ENCODE results near the gene LTBR.

Gene LTBR

DNA sequence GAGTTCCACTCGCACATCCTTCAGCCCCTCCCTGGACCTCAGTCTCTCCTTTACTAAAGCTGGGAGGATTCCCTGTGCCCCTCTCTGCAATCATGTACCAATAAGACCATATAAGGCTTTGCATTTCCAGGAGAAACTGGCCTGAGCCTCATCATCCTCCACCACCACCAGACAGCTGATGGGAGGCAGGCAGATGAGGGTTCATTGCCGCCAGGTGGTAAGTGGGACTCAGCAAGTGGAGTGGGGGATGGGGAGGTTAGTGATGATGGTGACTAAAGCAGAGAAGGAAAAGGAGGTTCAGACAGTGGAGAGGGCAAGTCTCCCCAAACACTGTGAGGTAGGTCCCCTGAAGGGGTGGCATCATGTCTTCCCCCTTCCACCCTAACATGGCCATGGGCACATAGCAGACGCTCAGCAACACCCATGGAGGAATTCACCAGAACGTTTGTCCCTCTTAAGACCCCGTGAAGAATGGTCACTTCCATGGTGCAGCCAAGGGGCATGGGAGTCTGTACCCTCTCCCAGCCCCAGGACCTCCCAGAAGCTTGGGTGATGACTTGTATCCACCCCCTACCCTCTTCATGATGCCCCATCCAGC lies 37.6 kb upstream of the LTBR start:
- H3K4me3 ChIP-seq (ENCODE audit: low read depth, low read length) = no peak overlapping the region
- TF ChIP-seq MAX (IDR thresholded peaks at IDR 0.05; ENCODE audit: low read depth, low read length) = no peak
- TF ChIP-seq POLR2A (IDR thresholded peaks at IDR 0.05; ENCODE audit: extremely low read depth, insufficient read length) = no peak
- TF ChIP-seq, protein P1, sequence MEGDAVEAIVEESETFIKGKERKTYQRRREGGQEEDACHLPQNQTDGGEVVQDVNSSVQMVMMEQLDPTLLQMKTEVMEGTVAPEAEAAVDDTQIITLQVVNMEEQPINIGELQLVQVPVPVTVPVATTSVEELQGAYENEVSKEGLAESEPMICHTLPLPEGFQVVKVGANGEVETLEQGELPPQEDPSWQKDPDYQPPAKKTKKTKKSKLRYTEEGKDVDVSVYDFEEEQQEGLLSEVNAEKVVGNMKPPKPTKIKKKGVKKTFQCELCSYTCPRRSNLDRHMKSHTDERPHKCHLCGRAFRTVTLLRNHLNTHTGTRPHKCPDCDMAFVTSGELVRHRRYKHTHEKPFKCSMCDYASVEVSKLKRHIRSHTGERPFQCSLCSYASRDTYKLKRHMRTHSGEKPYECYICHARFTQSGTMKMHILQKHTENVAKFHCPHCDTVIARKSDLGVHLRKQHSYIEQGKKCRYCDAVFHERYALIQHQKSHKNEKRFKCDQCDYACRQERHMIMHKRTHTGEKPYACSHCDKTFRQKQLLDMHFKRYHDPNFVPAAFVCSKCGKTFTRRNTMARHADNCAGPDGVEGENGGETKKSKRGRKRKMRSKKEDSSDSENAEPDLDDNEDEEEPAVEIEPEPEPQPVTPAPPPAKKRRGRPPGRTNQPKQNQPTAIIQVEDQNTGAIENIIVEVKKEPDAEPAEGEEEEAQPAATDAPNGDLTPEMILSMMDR (IDR thresholded peaks at IDR 0.05; ENCODE audit: low read depth, low read length) = no peak
- no peak for TF ChIP-seq MYC (IDR thresholded peaks at IDR 0.05; ENCODE audit: low read depth, low read length)
- no peak for DNase-seq (ENCODE audit: low read depth)

- DNase-seq (ENCODE audit: low read depth) = no peak
- TF ChIP-seq MAX (IDR thresholded peaks at IDR 0.05; ENCODE audit: low read depth, low read length) (no peak), POLR2A (IDR thresholded peaks at IDR 0.05; ENCODE audit: extremely low read depth, insufficient read length) (no peak), MYC (IDR thresholded peaks at IDR 0.05; ENCODE audit: low read depth, low read length) (no peak)
- TF ChIP-seq, protein P1 (IDR thresholded peaks at IDR 0.05; ENCODE audit: low read depth, low read length) = no peak
- H3K4me3 ChIP-seq (ENCODE audit: low read depth, low read length) = no peak overlapping the region
These were observed 37.0 kb upstream of the LTBR start for GRCh38 chr12:6346942-6347341.

DNA sequence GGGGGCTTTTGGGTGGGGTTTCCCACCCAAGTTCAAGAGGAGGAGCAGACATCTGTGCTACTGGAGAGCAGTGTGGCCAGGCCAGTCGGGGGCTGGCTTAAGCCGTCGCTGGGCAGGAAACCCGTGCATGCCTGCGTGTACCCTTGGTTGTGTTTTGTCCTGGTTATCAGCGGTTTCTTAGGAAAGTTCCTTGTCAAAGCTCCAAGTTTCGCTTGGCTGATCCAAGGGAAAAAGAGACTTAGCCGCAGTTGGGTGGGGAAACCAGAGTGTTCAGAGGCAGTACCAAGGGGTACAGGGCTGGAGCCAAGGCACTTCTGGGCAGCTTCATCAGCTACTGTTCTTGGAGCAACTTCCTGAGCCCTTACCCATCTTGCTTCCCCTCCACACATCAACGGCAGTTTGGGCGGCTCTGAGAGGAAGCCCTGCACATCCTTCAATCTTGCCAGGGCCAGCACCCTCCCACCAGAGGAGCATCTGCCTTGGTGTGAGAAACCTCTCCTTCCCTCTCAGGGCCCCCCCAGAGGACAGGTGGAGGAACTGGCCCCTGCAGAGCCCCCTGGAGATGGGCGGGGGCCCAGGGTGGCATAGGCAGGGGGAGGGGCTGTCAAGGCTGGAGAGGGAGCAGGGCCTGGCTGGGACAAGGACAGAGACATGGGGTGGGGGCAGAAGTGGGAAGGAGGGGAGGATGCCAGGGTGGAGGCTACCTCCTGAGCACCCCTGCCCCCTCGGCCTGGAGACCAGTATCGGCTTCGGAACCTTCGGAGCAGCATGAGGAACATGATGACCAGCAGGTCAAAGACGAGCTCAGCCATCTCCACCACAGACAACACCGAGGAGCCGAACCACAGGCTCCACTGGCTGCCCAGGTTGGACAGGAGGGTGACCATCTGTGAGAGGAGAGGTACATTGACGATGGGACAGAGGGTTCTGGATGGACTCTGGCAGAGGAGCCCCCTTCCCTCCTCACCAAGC lies 36.3 kb upstream of the LTBR start:
- TF ChIP-seq POLR2A (IDR thresholded peaks at IDR 0.05; ENCODE audit: extremely low read depth, insufficient read length) (no peak), MYC (IDR thresholded peaks at IDR 0.05; ENCODE audit: low read depth, low read length) (no peak), MAX (IDR thresholded peaks at IDR 0.05; ENCODE audit: low read depth, low read length) (no peak)
- TF ChIP-seq, protein P1 (IDR thresholded peaks at IDR 0.05; ENCODE audit: low read depth, low read length) = no peak
- DNase-seq (ENCODE audit: low read depth) = no peak
- H3K4me3 ChIP-seq (ENCODE audit: low read depth, low read length) = no peak overlapping the region

DNA sequence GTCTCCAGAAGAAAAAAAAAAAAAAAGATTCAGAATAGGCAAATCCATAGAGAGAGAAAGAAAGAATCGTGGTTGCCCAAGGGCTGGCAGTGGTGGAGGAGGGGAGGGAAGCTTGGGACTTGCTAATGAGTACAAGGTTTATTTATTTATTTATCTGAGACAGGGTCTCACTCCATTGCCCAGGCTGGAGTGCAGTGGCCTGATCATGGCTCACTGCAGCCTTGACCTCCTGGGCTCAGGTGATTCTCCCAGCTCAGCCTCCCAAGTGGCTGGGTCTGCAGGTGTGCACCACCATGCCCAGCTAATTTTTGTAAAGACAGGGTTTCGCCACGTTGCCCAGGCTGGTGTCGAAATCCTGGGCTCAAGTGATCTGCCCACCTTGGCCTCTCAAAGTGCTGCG lies 32.3 kb upstream of the LTBR start:
- TF ChIP-seq, protein P1 (IDR thresholded peaks at IDR 0.05; ENCODE audit: low read depth, low read length) = no peak
- TF ChIP-seq MAX (IDR thresholded peaks at IDR 0.05; ENCODE audit: low read depth, low read length) = no peak
- TF ChIP-seq MYC (IDR thresholded peaks at IDR 0.05; ENCODE audit: low read depth, low read length) = no peak
- no peak for TF ChIP-seq POLR2A (IDR thresholded peaks at IDR 0.05; ENCODE audit: extremely low read depth, insufficient read length)
- no peak for DNase-seq (ENCODE audit: low read depth)
- no peak overlapping the region for H3K4me3 ChIP-seq (ENCODE audit: low read depth, low read length)

- no peak for DNase-seq (ENCODE audit: low read depth)
- TF ChIP-seq POLR2A (IDR thresholded peaks at IDR 0.05; ENCODE audit: extremely low read depth, insufficient read length) (no peak), MYC (IDR thresholded peaks at IDR 0.05; ENCODE audit: low read depth, low read length) (no peak), MAX (IDR thresholded peaks at IDR 0.05; ENCODE audit: low read depth, low read length) (no peak)
- TF ChIP-seq, protein P1 (IDR thresholded peaks at IDR 0.05; ENCODE audit: low read depth, low read length) = no peak
- no peak overlapping the region for H3K4me3 ChIP-seq (ENCODE audit: low read depth, low read length)
These were observed 31.5 kb upstream of the LTBR start for GRCh38 chr12:6352193-6353173.
